ENCODE measurements around the gene ATP9B. TPM values are rescaled to one million over a fixed set of nuclear protein-coding genes. Genes with fewer than 3 reads are reported as not detected.
A peak's percentile ranks its signal among the peaks of the same experiment; 100 is the strongest.

ATP9B gene
- polyA plus RNA-seq, 3 donors = 7.2 to 20.3 (median 14.0) TPM

GRCh38 chr18:79197531-79197930 lies 128.3 kb downstream of the ATP9B start:
- Mint-ChIP-seq H3K9me3 (peaks cover 0 to 2% (median 0%) of the 10 kb centered on the region in 7 donors), H3K36me3 (peaks cover 2 to 19% of the 10 kb centered on the region in 2 donors), H3K27ac (peak overlapping the region in 1 of 7 donors; percentile 46), H3K4me3 (no peak overlapping the region), H3K4me1 (no peaks in the 10 kb centered on the region), H3K27me3 (ENCODE audit: low read depth in 3 of 3) (no peaks in the 10 kb centered on the region)
- H3K27me3 ChIP-seq (ENCODE audit: control insufficient read depth in 2 of 2, insufficient read depth in 2 of 2, low read length in 2 of 2) = no peaks in the 10 kb centered on the region
- H3K36me3 ChIP-seq (replicated peaks in 1 of 2; ENCODE audit: control insufficient read depth in 1 of 2, insufficient read depth in 2 of 2, low read length in 2 of 2) = peaks cover 19 to 45% of the 10 kb centered on the region in 2 donors
- no peaks in the 10 kb centered on the region for H3K79me2 ChIP-seq (ENCODE audit: insufficient read depth, low read length)
- intact Hi-C loops (cut with micrococcal nuclease) = no loop called here
- no peak overlapping the region for H3K4me3 ChIP-seq (replicated peaks in 1 of 3; ENCODE audit: low read depth in 2 of 3, low read length in 3 of 3)
- H3K4me1 ChIP-seq (ENCODE audit: control insufficient read depth in 1 of 2, insufficient read depth in 2 of 2, low read length in 2 of 2) = no peaks in the 10 kb centered on the region
- no peaks in the 10 kb centered on the region for H3K9me3 ChIP-seq (replicated peaks in 1 of 2; ENCODE audit: control insufficient read depth in 1 of 2, insufficient read depth in 1 of 2, low read length in 2 of 2)
- TF ChIP-seq, protein P1, sequence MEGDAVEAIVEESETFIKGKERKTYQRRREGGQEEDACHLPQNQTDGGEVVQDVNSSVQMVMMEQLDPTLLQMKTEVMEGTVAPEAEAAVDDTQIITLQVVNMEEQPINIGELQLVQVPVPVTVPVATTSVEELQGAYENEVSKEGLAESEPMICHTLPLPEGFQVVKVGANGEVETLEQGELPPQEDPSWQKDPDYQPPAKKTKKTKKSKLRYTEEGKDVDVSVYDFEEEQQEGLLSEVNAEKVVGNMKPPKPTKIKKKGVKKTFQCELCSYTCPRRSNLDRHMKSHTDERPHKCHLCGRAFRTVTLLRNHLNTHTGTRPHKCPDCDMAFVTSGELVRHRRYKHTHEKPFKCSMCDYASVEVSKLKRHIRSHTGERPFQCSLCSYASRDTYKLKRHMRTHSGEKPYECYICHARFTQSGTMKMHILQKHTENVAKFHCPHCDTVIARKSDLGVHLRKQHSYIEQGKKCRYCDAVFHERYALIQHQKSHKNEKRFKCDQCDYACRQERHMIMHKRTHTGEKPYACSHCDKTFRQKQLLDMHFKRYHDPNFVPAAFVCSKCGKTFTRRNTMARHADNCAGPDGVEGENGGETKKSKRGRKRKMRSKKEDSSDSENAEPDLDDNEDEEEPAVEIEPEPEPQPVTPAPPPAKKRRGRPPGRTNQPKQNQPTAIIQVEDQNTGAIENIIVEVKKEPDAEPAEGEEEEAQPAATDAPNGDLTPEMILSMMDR (IDR thresholded peaks at IDR 0.05) = no peak
- H3K27ac ChIP-seq (ENCODE audit: low read depth in 1 of 2, low read length in 2 of 2) = no peak overlapping the region
- DNase-seq = no peak
- H3K9ac ChIP-seq (ENCODE audit: insufficient read depth, low read length, poor library complexity, severe bottlenecking) = no peak overlapping the region
- H2AFZ ChIP-seq (ENCODE audit: insufficient read depth, low read depth, low read length, poor library complexity, severe bottlenecking) = no peak overlapping the region
- no CpG with 5 or more reads among the region's 4 CpGs for WGBS (ENCODE audit: insufficient coverage)
- H4K20me1 ChIP-seq (ENCODE audit: insufficient read depth, low read length) = no peaks in the 10 kb centered on the region
- no peak overlapping the region for H3K4me2 ChIP-seq (replicated peaks; ENCODE audit: extremely low read depth, low read length, poor library complexity, severe bottlenecking)

DNA sequence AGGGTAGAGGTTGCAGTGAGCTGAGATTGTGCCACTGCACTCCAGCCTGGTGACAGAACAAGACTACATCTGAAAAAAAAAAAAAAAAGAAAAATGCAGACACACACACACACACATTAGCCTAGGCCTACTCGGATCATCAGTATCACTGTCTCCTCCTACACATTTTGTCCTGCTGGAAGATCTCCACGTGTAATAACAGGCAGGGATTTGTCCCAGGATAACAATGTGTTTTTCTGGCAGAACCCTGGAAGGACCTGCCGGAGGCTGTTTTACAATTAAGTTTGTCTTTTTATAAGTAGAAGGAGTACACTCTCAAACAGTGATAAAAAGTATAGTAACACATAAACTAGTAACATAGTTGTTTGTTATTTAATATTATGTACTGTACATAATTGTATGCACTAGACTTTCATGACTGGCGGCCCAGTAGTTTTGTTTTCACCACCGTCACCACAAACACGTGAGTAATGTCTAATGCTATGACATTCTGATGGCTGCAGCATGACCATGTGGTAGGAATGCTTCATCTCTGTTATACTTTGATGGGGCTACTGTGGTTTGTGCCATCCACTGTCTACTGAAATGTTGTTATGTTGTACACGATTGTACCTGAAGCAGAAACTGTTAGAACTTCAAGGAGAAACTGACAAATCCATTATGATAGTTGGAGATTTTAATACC lies 130.6 kb downstream of the ATP9B start:
- TF ChIP-seq, protein P1 (IDR thresholded peaks at IDR 0.05) = no peak
- H3K27me3 ChIP-seq (ENCODE audit: control insufficient read depth in 2 of 2, insufficient read depth in 2 of 2, low read length in 2 of 2) = no peaks in the 10 kb centered on the region
- H3K27ac ChIP-seq (ENCODE audit: low read depth in 1 of 2, low read length in 2 of 2) = no peak overlapping the region
- no peaks in the 10 kb centered on the region for H3K4me1 ChIP-seq (ENCODE audit: control insufficient read depth in 1 of 2, insufficient read depth in 2 of 2, low read length in 2 of 2)
- Mint-ChIP-seq H3K36me3 (peaks cover 2 to 18% of the 10 kb centered on the region in 2 donors), H3K4me1 (no peaks in the 10 kb centered on the region), H3K4me3 (no peak overlapping the region), H3K9me3 (no peaks in the 10 kb centered on the region), H3K27ac (peak overlapping the region in 1 of 7 donors; percentile 11), H3K27me3 (ENCODE audit: low read depth in 3 of 3) (no peaks in the 10 kb centered on the region)
- intact Hi-C loops (cut with micrococcal nuclease) = no loop called here
- peaks cover 5 to 25% of the 10 kb centered on the region in 2 donors for H3K36me3 ChIP-seq (replicated peaks in 1 of 2; ENCODE audit: control insufficient read depth in 1 of 2, insufficient read depth in 2 of 2, low read length in 2 of 2)
- H3K9ac ChIP-seq (ENCODE audit: insufficient read depth, low read length, poor library complexity, severe bottlenecking) = no peak overlapping the region
- H2AFZ ChIP-seq (ENCODE audit: insufficient read depth, low read depth, low read length, poor library complexity, severe bottlenecking) = no peak overlapping the region
- no peaks in the 10 kb centered on the region for H3K79me2 ChIP-seq (ENCODE audit: insufficient read depth, low read length)
- WGBS (ENCODE audit: insufficient coverage) = 100% methylated on average over 3 of the region's 7 CpGs
- H3K4me2 ChIP-seq (replicated peaks; ENCODE audit: extremely low read depth, low read length, poor library complexity, severe bottlenecking) = no peak overlapping the region
- H3K4me3 ChIP-seq (replicated peaks in 1 of 3; ENCODE audit: low read depth in 2 of 3, low read length in 3 of 3) = no peak overlapping the region
- DNase-seq = no peak
- H4K20me1 ChIP-seq (ENCODE audit: insufficient read depth, low read length) = no peaks in the 10 kb centered on the region
- H3K9me3 ChIP-seq (replicated peaks in 1 of 2; ENCODE audit: control insufficient read depth in 1 of 2, insufficient read depth in 1 of 2, low read length in 2 of 2) = no peaks in the 10 kb centered on the region

All from CD14-positive monocyte (primary cell).